Medulla oblongata (tissue), 1 donor: Measurements from ENCODE around the gene FTO.
"Not testable (repeated sequence)": the region's sequence is repeated elsewhere in the genome, so short reads cannot be mapped to it uniquely, and the experiment has no call there.

Experiments
- DNase-seq: peaks from one replicate; pipeline ENCODE4 v3.0.0-alpha.2; 2015; ENCODE audit errors: extremely low spot score

The FTO gene

GRCh38 chr16:53703590-53704444 is at the start of gene FTO, which contains the start of gene RPGRIP1L:
FTO (plus strand) TSS chr16:53704156.
RPGRIP1L (minus strand) TSS chr16:53703859; CDS start chr16:53700723, 3,136 bp downstream.
- DNase-seq, result peak; percentile 100

- no peak for DNase-seq
These were observed 49.0 kb upstream of the FTO start for GRCh38 chr16:53654946-53655345.

GRCh38 chr16:53662072-53662471 is 41.9 kb upstream of the FTO start:
- DNase-seq, result no peak

DNA sequence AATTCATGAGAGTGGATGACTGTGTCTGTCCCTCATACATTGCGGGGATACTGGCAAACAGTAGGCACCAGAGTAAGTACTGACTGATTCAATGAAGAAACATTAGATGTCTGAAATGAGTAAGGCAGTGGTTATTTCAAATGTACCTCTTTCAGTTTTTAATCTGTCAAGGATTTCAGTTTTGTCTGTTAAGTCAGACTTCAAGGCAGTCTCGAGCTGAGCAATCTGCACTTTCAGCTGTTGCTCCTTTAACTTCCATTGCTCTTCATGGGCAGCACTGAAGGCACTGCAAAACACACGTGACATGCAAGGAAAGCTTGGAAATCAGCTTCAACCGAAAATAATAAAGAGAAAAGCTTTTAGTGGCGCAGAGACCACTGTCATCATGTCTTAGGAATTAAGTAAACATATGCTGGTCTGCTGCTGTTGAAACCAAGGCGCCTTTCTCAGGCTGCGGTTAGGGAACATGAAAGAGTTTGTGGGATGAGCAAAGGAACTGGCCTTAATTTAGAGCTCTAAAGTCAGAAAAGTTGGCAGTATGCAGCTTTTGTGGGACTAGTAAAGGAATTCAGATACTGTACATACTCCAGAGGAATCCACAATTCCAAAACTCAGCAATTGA is 39.1 kb upstream of the FTO start:
- DNase-seq, result peak; percentile 3

GRCh38 chr16:53666786-53667415 is 37.1 kb upstream of the FTO start:
- DNase-seq, result no peak

DNA sequence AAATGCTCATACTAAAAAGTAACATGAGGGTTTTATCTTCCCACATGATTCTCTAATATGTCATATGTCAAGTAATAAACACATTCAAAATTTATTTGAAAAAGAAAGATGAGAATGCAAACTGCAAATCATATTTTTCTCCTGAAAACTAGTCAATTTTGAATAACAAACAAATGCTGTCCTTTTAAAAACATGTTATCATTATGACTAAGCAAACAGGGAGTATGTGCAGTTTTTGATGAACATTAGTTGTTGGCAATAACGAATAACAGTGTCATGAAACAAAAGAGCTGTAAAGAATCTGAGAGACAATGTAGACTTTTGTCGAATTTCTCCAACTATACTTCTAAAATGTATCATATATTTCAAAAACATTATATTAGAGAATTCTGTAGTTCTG is 35.1 kb upstream of the FTO start:
- DNase-seq, result no peak

GRCh38 chr16:53672461-53672860 is 31.5 kb upstream of the FTO start:
- no peak for DNase-seq

- DNase-seq, result no peak
These were observed 30.8 kb upstream of the FTO start for GRCh38 chr16:53673189-53673588.

GRCh38 chr16:53678155-53678554 is 25.8 kb upstream of the FTO start:
- DNase-seq, result no peak

DNA sequence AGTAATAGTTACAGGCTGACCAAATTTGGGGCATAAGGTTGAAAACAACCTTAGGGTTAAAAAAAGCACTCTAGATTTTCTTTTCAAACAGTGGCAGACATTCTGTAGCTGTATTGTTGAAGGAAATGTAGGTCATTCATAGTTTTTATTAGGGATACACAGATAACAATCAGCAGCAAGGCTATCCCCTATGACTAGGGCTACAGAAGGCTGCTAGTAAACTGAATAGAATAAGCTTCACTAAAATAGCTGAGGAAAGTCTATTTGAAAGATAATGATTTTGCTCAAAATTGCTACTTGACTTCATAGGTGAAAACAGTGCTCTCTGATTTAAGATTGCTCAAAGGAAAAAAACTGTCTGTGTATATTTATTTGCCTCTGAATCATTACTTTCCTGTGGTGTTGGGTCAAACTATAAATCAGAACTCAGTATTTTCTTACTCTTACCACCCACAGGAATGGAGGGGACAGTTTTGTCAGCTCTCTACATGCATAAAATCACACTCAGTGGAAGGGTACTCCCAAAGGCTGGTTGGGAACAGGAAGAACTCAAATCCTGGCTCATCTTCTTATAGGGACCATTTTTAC is 25.1 kb upstream of the FTO start:
- DNase-seq, result no peak

DNA sequence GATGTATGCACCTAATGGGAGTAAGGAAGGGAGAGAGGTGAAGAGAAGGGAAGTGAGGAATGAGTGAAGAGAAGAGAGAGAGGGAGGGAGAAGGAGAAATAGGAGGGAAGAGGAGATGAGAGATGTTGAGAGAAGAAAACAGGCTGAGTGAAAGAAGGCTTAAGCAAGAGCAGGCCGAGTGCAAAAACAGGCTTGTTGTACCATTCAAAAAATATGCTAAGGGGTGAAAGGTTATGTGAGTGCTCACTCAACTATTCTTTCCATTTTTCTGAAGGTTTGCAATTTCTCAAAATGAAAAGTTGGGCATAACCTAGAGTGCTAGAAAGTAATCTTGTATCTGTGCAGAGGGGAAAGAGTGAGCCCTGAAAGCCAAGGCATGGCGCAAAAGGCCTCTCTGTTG is 23.2 kb upstream of the FTO start:
- DNase-seq, result no peak

DNA sequence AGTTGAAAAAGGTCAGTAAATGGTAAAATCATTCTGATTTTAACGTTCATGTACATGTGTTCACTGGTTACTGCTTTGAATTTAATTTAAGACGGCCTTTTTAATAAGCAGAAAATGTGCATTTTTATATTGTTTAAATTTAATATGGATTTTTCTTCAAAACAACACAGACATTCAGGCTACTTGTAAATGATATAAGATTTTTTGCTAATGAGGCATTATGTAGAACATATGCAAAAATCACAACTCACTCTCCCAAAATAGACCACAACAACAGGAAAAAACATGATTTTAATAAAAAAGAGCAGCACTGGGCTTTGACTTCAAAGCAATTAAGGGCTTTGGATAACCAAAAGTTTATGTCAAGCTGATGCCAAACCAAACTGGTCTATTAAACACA is 22.6 kb upstream of the FTO start:
- no peak for DNase-seq

DNA sequence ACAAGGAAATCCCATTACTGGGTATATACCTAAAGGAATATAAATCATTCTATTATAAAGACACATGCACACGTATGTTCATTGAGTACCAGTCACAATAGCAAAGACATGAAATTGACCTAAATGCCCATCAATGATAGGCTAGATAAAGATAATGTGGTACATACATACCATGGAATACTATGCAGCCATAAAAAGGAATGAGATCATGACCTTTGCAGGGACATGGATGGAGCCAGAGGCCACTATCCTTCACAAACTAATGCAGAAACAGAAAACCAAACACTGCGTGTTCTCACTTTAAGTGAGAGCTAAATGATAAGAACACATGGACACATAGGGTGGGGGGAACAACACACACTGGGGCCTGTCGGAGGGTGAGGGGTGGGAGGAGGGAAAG is 18.6 kb upstream of the FTO start:
- not testable (repeated sequence) for DNase-seq

DNA sequence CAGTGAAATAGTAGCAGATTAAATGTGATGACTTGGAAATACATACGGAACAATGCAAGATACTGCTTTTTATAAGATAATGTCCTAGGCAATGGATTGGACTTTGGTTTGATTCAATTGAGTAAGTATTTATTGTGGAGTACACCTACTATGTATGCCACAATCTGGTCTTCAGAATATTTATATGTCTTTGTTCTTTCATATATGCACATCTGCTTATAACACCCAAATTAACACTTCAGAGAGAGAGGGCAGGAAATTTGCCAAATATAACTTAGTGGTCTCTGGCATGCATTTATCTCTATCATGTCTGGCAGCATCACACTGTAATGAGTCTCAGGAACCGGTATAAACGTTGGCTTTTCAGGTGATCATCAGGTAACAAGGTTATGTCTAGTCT is 17.2 kb upstream of the FTO start:
- DNase-seq, result no peak

DNA sequence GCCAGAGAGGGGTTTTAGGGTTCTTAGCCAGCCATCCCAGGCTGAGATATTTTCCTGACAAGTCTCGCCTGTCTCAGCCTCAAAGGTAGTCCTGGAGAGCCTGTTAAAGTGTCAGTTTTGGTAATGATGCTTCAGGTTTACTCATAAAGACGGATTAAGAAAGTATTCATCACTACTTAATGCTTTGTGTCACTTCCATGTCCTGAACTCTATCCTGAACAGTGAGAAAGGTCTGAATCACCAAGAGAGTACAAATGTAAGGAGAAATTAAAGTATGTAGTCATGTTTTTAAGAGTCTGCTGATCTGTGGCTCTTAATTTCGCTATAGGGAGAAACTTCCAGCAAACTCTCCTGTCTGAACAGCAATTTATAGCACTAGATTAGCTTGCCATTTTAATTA is 14.3 kb upstream of the FTO start:
- DNase-seq, result no peak

DNA sequence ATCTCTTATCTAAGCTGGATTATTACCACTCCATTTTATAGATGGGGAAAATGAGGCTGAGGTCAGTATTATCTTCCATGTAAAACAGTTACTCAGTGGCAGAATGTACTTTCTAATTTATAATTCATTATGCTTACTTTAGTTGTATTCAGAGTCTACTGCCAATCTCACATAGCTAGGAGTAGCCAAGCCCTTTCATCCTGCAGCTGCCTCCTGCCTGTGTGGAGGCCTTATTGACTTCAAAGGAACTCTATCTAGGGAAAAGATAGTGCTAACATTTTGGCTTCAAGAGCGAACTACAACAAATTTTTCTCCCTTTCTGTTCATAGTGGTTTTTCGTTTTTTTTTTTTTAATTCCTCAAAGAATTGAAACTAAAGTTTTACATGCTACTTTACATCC is 13.2 kb upstream of the FTO start:
- DNase-seq, result no peak

DNA sequence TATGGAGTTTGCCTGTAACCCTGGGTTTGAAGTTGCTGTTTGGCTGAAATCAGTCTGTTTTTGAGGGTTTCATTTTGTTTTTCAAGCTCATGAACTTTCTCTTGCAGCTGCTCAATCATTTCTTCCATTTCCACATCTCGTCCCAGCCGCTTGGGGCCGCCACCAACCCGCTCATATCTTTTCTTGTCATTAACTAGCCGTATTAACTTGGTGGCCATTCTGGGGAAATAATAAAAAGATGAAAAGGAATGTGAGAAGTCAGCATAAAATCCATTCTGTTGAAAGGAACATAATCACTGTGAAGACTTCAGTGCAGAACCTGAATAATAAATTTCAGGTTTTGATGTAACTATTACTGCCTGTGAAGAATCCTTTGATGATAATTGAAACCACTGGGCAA is 11.8 kb upstream of the FTO start:
- no peak for DNase-seq

DNA sequence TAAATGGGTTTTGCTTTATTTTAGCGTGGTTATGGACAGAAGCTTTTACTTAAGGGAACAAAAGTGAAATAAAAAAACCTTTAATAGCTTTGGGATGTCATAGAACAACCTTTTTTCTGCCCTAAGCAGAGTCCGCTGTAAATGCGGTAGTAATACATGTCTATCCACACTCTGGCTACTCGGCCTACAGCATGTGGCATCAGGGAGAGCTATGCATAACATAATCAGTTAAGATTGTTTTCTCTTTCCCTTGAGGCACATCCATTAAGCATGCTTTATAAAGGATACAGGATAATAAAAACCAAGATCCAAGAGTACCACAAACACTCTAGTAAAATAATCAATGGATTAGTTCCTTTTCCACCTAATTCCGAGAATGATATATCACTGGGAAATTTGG is 10.6 kb upstream of the FTO start:
- DNase-seq, result no peak

DNA sequence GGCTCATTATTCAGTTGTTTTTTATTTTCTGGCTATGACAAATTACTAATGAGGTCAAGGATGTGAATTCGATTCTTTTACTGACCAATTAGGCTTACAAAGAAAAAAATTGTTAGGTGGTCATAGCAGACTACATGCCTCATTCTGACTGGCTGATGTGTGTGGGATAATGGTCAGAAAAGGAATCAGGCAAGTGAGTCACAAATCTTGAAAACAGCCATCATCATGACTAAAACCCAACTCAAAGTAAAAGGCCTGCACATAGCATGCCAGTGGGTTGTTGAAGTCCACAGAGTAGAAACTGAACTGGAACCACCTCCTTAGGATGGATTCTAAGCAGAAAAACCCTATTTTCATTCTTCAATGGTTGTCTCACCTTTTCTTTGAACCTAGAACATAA is 8.9 kb upstream of the FTO start:
- no peak for DNase-seq

DNA sequence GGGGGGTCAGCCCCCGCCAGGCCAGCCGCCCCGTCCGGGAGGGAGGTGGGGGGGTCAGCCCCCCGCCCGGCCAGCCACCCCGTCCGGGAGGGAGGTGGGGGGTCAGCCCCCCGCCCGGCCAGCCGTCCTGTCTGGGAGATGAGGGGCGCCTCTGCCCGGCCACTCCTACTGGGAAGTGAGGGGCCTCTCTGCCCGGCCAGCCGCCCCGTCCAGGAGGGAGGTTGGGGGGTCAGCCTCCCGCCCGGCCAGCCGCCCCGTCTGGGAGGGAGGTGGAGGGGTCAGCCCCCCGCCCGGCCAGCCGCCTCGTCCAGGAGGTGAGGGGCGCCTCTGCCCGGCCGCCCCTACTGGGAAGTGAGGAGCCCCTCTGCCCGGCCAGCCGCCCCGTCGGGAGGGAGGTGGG is 5.7 kb upstream of the FTO start:
- not testable (repeated sequence) for DNase-seq

DNA sequence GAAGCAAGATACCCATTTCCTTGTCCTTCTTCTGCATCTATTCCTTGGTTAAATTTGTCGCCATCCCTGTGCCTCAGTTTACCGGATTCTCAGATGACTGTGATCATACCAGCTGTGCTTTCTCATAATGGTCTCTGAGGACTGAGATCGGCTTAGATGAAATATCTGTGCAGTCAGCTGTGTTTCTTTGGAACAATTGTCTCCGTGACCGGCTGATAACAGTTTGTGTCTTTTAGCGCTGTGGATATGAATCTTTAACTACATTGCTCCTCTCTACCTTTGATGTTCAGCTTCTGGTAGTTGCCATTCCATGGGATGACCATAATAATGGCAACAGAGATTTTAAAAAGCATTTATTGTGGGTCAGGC is 473 bp downstream of the FTO start:
- no peak for DNase-seq

DNA sequence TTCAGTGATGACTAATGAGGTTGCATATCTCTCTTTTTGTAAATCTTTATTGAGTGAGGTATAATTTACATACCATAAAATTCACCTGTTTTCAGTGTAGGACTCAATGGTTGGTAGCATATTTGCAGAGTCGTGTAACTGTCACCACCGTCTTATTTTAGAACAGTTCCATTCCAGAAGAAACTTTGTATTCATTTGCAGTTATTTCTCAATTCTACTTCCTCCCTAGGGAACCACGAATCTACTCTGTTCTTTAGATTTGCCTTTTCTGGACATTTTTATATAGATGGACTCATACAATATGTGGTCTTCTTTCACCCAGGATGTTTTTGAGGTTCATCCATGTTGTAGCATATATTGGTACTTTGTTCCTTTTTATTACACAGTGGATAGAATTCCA is 3.7 kb downstream of the FTO start:
- DNase-seq, result no peak

DNA sequence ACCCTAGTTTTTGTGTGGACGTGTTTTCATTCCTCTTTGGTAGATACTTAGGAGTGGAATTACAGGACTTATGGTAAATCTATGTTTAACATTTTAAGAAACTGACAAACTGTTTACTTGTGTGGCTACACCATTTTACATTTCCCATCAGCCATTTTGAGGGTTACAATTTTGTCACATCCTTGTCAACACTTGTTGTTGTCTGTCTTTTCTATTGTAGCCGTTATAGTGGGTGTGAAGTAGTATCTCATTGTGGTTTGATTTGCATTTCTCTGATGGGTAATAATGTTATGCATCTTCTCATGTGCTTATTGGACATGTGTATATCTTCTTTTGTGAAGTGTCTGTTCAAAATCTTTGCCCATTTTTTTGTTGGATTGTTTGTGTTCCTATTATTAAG is 4.5 kb downstream of the FTO start:
- DNase-seq, result no peak
